ENCODE data around the gene GLIS1.

DNA sequence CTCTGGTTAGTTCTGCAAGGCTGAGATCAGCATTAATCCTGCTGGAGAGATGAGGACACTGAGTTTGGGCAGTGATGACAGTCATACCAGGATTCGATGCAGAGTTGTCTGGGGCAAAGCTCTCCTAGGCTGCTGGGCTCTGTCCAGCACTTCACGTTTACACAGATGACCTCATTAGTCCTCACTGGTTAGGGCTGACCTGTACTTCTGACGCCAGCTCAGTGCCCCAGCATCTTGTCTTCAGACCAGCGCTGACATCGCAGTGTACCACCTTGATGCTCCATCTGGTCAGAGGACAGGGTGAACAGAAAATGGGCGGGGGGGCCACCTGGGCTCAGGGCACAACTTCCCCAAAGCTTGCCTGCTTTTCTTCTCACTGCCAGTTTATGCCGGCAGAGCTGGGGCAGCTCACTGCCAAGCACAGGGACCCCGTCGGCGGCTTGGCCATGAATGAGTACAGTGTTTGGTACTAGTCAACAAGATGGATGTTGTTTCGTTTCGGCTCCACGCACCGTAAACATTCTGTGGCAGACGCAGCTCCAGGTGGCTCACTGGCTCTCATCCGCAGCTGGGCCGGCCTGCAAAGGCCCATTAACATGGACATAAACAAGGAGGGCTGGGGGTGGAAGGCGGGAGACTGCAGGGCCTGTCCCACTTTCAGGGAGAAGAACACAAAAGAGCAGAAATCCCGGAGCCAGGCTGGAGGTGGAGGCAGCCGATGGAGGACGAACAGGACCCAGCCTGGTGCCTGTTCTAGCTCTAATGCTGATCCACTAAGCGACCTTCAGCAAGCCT lies 118.7 kb downstream of the GLIS1 start:
- TF ChIP-seq CTCF (IDR thresholded peaks at IDR 0.05; ENCODE audit: low read depth, low read length, poor library complexity, severe bottlenecking) (no peak), EZH2phosphoT487 (IDR thresholded peaks at IDR 0.05; ENCODE audit: borderline replicate concordance, low read length) (no peak)

All from DOHH2 (cell line).